ENCODE results near the gene NCK2. TPM values are rescaled to one million over a fixed set of nuclear protein-coding genes. Genes with fewer than 3 reads are reported as not detected.
A peak's percentile ranks its signal among the peaks of the same experiment; 100 is the strongest.

NCK2 gene
- total RNA-seq, 1 experiment from 2014 or later, result 75.4 TPM

- H3K36me3 Mint-ChIP-seq, result peaks cover 23% of the 10 kb centered on the region
These were observed 3.3 kb downstream of the NCK2 start for GRCh38 chr2:105747991-105748390.

DNA sequence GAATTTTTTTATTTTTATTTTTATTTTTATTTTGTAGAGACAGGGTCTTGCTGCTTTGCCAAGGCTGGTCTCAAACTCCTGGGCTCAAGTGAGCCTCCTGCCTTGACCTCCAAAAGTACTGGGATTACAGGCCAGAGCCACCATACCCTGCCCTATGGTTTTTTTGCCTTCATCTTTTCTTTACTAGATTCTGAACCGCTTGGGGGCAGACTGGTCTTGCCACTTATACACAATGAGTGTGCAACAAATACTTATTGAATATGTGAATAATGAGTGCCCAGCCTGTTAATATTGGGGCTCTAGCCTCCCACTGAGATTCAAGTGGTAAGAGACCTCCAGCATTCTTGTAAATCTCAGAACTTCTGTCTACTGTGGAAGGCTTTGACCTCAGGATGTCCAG, 3.9 kb downstream of the NCK2 start:
- no peak overlapping the region for H3K27ac Mint-ChIP-seq
- CTCF ChIA-PET, result no interaction called here
- POLR2A ChIA-PET, result no interaction called here
- ATAC-seq (no peak), DNase-seq (ENCODE audit: low spot score) (no peak)
- peaks cover 5% of the 10 kb centered on the region; the same call in 1 of the 2 replicates for H3K9me3 Mint-ChIP-seq
- H3K4me3 Mint-ChIP-seq, result no peak overlapping the region
- no peaks in the 10 kb centered on the region; the same call in 1 of the 2 replicates for H3K27me3 Mint-ChIP-seq (ENCODE audit: low read depth)
- peaks cover 57% of the 10 kb centered on the region for H3K4me1 Mint-ChIP-seq
- TF ChIP-seq ELF4 (CRISPR knock-in tag; IDR thresholded peaks at IDR 0.05; ENCODE audit: low read depth) (no peak), ZNF232 (CRISPR knock-in tag; IDR thresholded peaks at IDR 0.05) (no peak), SMAD3 (CRISPR knock-in tag; IDR thresholded peaks at IDR 0.05; ENCODE audit: borderline replicate concordance) (no peak), CREB1 (CRISPR knock-in tag; IDR thresholded peaks at IDR 0.05) (no peak), JAZF1 (CRISPR knock-in tag; IDR thresholded peaks at IDR 0.05) (no peak), ZNF512 (CRISPR knock-in tag; IDR thresholded peaks at IDR 0.05; ENCODE audit: borderline replicate concordance) (no peak), FOXP1 (CRISPR knock-in tag; IDR thresholded peaks at IDR 0.05; ENCODE audit: borderline replicate concordance) (no peak), ZNF423 (CRISPR knock-in tag; IDR thresholded peaks at IDR 0.05) (no peak), RELA (CRISPR knock-in tag; IDR thresholded peaks at IDR 0.05; ENCODE audit: borderline replicate concordance) (no peak), IRF2 (CRISPR knock-in tag; IDR thresholded peaks at IDR 0.05; ENCODE audit: borderline replicate concordance, low read depth) (no peak), ETV6 (CRISPR knock-in tag; IDR thresholded peaks at IDR 0.05) (no peak), ESRRA (CRISPR knock-in tag; IDR thresholded peaks at IDR 0.05; ENCODE audit: borderline replicate concordance) (no peak), SOX15 (CRISPR knock-in tag; IDR thresholded peaks at IDR 0.05) (no peak), NFE2L1 (CRISPR knock-in tag; IDR thresholded peaks at IDR 0.05) (no peak), ZBTB21 (CRISPR knock-in tag; IDR thresholded peaks at IDR 0.05; ENCODE audit: borderline replicate concordance) (no peak), IRF1 (CRISPR knock-in tag; IDR thresholded peaks at IDR 0.05) (no peak), JUN (CRISPR knock-in tag; IDR thresholded peaks at IDR 0.05) (no peak), ZNF671 (CRISPR knock-in tag; IDR thresholded peaks at IDR 0.05) (no peak)
- TF ChIP-seq, protein P1, sequence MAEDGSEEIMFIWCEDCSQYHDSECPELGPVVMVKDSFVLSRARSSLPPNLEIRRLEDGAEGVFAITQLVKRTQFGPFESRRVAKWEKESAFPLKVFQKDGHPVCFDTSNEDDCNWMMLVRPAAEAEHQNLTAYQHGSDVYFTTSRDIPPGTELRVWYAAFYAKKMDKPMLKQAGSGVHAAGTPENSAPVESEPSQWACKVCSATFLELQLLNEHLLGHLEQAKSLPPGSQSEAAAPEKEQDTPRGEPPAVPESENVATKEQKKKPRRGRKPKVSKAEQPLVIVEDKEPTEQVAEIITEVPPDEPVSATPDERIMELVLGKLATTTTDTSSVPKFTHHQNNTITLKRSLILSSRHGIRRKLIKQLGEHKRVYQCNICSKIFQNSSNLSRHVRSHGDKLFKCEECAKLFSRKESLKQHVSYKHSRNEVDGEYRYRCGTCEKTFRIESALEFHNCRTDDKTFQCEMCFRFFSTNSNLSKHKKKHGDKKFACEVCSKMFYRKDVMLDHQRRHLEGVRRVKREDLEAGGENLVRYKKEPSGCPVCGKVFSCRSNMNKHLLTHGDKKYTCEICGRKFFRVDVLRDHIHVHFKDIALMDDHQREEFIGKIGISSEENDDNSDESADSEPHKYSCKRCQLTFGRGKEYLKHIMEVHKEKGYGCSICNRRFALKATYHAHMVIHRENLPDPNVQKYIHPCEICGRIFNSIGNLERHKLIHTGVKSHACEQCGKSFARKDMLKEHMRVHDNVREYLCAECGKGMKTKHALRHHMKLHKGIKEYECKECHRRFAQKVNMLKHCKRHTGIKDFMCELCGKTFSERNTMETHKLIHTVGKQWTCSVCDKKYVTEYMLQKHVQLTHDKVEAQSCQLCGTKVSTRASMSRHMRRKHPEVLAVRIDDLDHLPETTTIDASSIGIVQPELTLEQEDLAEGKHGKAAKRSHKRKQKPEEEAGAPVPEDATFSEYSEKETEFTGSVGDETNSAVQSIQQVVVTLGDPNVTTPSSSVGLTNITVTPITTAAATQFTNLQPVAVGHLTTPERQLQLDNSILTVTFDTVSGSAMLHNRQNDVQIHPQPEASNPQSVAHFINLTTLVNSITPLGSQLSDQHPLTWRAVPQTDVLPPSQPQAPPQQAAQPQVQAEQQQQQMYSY (CRISPR knock-in tag; IDR thresholded peaks at IDR 0.05), result no peak
- peaks cover 23% of the 10 kb centered on the region for H3K36me3 Mint-ChIP-seq

More at GRCh38 chr2:105747991-105748390, 3.3 kb downstream of the NCK2 start:
- H3K4me1 Mint-ChIP-seq, result peaks cover 56% of the 10 kb centered on the region
- peaks cover 5% of the 10 kb centered on the region; the same call in 1 of the 2 replicates for H3K9me3 Mint-ChIP-seq
- no peak for ATAC-seq
- CTCF ChIA-PET, result interaction anchor here (1.4 kb wide), 1 partner anchor 31 kb away, joined by 3 read pairs; no protein-coding TSS in a partner anchor
- no peaks in the 10 kb centered on the region; the same call in 1 of the 2 replicates for H3K27me3 Mint-ChIP-seq (ENCODE audit: low read depth)
- TF ChIP-seq EMX1 (CRISPR knock-in tag; IDR thresholded peaks at IDR 0.05), result no peak
- no peak for TF ChIP-seq CTCF (IDR thresholded peaks at IDR 0.05)
- TF ChIP-seq PRRX2 (CRISPR knock-in tag; IDR thresholded peaks at IDR 0.05), result no peak
- no peak for TF ChIP-seq ERG (CRISPR knock-in tag; IDR thresholded peaks at IDR 0.05)
- TF ChIP-seq, protein P2, sequence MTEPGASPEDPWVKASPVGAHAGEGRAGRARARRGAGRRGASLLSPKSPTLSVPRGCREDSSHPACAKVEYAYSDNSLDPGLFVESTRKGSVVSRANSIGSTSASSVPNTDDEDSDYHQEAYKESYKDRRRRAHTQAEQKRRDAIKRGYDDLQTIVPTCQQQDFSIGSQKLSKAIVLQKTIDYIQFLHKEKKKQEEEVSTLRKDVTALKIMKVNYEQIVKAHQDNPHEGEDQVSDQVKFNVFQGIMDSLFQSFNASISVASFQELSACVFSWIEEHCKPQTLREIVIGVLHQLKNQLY (CRISPR knock-in tag; IDR thresholded peaks at IDR 0.05), result no peak
- H3K4me3 Mint-ChIP-seq, result no peak overlapping the region
- POLR2A ChIA-PET, result no interaction called here
- H3K27ac Mint-ChIP-seq, result peak overlapping the region; percentile 8
- no peak for DNase-seq (ENCODE audit: low spot score)

Data from WTC11 (cell line).